ENCODE results near the gene MYL7. TPM values are rescaled to one million over a fixed set of nuclear protein-coding genes. Genes with fewer than 3 reads are reported as not detected.

MYL7 gene
- total RNA-seq, 2 experiments from 2014 or later, result not detected

DNA sequence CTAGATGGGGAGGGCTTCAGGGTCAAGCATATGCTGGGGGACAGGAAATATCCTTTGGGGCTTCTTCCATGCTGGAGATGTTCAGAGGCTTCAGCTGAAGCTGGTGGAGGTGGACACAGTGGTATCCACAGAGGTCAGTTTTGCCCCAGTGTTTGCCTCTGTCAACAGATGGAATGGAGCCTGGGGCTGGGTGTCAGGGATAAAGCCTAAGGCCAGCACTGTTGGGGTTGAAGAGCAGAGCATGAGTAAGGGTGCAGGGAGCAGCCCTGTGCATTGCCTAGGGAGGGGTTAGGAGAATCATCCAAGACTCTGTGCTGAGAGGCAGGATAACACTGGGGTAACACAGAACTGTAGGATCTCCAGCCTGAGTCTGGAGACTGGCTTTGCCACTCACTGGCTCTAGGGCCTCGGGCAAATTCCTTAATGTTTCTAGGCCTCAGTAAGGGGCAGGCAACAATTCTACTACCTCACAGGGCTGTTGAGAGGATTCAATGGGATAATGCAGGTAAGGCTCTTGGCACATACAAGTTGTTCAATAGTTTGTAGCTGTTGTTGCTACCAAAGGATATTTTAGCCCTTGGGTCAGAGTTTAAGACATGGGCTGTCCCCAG is 21.8 kb upstream of the MYL7 start:
- ATAC-seq, result no peak
- no peak overlapping the region for H3K27ac Mint-ChIP-seq

GRCh38 chr7:44162179-44162578 is 21.0 kb upstream of the MYL7 start:
- ChIA-PET CTCF (interaction anchor here (1.9 kb wide), 1 partner anchor 11 kb away, joined by 8 read pairs; no protein-coding TSS in a partner anchor), POLR2A (no interaction called here)
- intact Hi-C loops (cut with DNase I, micrococcal nuclease), result no loop called here
- Mint-ChIP-seq H3K9me3 (ENCODE audit: low read depth) (peaks cover 1% of the 10 kb centered on the region), H3K4me1 (no peaks in the 10 kb centered on the region), H3K36me3 (ENCODE audit: low read depth) (no peaks in the 10 kb centered on the region), H3K4me3 (no peak overlapping the region), H3K27me3 (no peaks in the 10 kb centered on the region), H3K27ac (no peak overlapping the region)
- DNase-seq (no peak), ATAC-seq (no peak)

More for the DNA sequence above, 21.8 kb upstream of the MYL7 start:
- DNase-seq, result no peak
- Mint-ChIP-seq H3K4me3 (no peak overlapping the region), H3K9me3 (ENCODE audit: low read depth) (peaks cover 1% of the 10 kb centered on the region), H3K36me3 (ENCODE audit: low read depth) (no peaks in the 10 kb centered on the region), H3K4me1 (peaks cover 5% of the 10 kb centered on the region), H3K27me3 (no peaks in the 10 kb centered on the region)
- ChIA-PET POLR2A (no interaction called here), CTCF (interaction anchor here (0.9 to 1.9 kb wide), 3 partner anchors 10 to 79 kb away, joined by 3 to 8 read pairs (median 3); no protein-coding TSS in a partner anchor)
- intact Hi-C loops (cut with DNase I, micrococcal nuclease), result no loop called here

GRCh38 chr7:44161371-44161770 is 20.2 kb upstream of the MYL7 start:
- intact Hi-C loops (cut with DNase I, micrococcal nuclease), result no loop called here
- ChIA-PET POLR2A (no interaction called here), CTCF (no interaction called here)
- DNase-seq (no peak), ATAC-seq (no peak)
- Mint-ChIP-seq H3K4me3 (no peak overlapping the region), H3K4me1 (no peaks in the 10 kb centered on the region), H3K36me3 (ENCODE audit: low read depth) (no peaks in the 10 kb centered on the region), H3K27ac (no peak overlapping the region), H3K27me3 (no peaks in the 10 kb centered on the region), H3K9me3 (ENCODE audit: low read depth) (peaks cover 1% of the 10 kb centered on the region)

DNA sequence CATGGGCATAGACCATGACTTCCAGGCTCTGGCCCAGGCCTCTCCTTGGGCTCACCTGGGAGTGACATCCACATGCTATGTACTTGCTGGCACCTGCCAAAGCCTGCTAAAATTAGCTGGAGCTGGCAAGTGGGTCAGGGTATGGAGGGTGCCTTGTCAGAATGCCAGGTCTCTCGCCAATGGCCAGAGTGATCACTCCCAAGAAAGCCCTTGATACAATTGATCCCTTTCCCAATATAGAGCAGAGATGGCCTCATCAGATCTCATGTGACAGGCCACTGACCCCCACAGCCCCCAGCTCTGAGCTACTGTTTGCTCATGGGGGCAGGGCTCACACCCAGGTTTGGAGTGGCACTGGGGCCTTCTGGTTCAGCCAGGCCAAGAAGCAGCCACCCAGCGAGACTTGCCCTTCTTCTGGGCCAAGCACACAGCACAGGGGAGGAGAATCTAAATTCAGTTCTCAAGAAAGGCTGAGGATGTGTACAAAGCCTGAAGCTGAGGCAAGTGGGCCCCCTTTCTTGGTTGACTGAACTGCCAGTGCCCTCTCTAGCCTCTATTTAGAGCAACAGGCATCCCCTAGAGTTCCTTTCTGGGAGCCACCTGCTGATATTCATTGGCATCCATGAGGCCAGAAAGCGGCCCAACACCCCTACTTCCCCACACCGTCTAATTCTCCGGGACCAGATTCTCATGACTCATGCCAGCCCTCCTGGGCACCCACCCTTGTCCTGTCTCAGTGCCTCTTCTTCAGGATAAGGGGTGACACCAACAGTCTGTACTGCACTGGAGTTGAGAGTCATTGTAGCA is 18.9 kb upstream of the MYL7 start:
- H3K27me3 Mint-ChIP-seq, result no peaks in the 10 kb centered on the region
- no peak overlapping the region for H3K4me3 Mint-ChIP-seq
- H3K9me3 Mint-ChIP-seq (ENCODE audit: low read depth), result peaks cover 1% of the 10 kb centered on the region
- H3K36me3 Mint-ChIP-seq (ENCODE audit: low read depth), result no peaks in the 10 kb centered on the region
- intact Hi-C loops (cut with DNase I, micrococcal nuclease), result no loop called here
- DNase-seq, result no peak
- ChIA-PET POLR2A (no interaction called here), CTCF (interaction anchor here (0.6 kb wide), 1 partner anchor 16 kb away, joined by 3 read pairs; no protein-coding TSS in a partner anchor)
- no peak overlapping the region for H3K27ac Mint-ChIP-seq
- ATAC-seq, result no peak
- H3K4me1 Mint-ChIP-seq, result no peaks in the 10 kb centered on the region

- DNase-seq (no peak), ATAC-seq (no peak)
- no peaks in the 10 kb centered on the region for H3K27me3 Mint-ChIP-seq
- H3K4me1 Mint-ChIP-seq, result no peaks in the 10 kb centered on the region
- no peak overlapping the region for H3K27ac Mint-ChIP-seq
- H3K4me3 Mint-ChIP-seq, result no peak overlapping the region
- H3K36me3 Mint-ChIP-seq (ENCODE audit: low read depth), result no peaks in the 10 kb centered on the region
- ChIA-PET POLR2A (no interaction called here), CTCF (interaction anchor here (0.6 kb wide), 1 partner anchor 17 kb away, joined by 3 read pairs; no protein-coding TSS in a partner anchor)
- intact Hi-C loops (cut with DNase I, micrococcal nuclease), result no loop called here
- no peaks in the 10 kb centered on the region for H3K9me3 Mint-ChIP-seq (ENCODE audit: low read depth)
These were observed 17.9 kb upstream of the MYL7 start for GRCh38 chr7:44158873-44159631.

- Mint-ChIP-seq H3K36me3 (ENCODE audit: low read depth) (no peaks in the 10 kb centered on the region), H3K4me3 (no peak overlapping the region), H3K4me1 (no peaks in the 10 kb centered on the region), H3K27me3 (no peaks in the 10 kb centered on the region), H3K9me3 (ENCODE audit: low read depth) (no peaks in the 10 kb centered on the region), H3K27ac (no peak overlapping the region)
- ChIA-PET CTCF (no interaction called here), POLR2A (no interaction called here)
- intact Hi-C loops (cut with DNase I, micrococcal nuclease), result no loop called here
- DNase-seq, result no peak
- ATAC-seq, result no peak
These were observed 17.2 kb upstream of the MYL7 start for GRCh38 chr7:44158096-44158872.

- DNase-seq, result no peak
These were observed 16.3 kb upstream of the MYL7 start for GRCh38 chr7:44157116-44158080.

GRCh38 chr7:44156453-44157010 is 15.4 kb upstream of the MYL7 start:
- DNase-seq (no peak), ATAC-seq (no peak)
- Mint-ChIP-seq H3K4me3 (no peak overlapping the region), H3K27ac (no peak overlapping the region), H3K9me3 (ENCODE audit: low read depth) (no peaks in the 10 kb centered on the region), H3K27me3 (no peaks in the 10 kb centered on the region), H3K4me1 (no peaks in the 10 kb centered on the region), H3K36me3 (ENCODE audit: low read depth) (no peaks in the 10 kb centered on the region)
- POLR2A ChIA-PET, result no interaction called here
- CTCF ChIA-PET, result no interaction called here
- intact Hi-C loops (cut with DNase I, micrococcal nuclease), result no loop called here

More at GRCh38 chr7:44157116-44158080, 16.3 kb upstream of the MYL7 start:
- no peak overlapping the region for H3K27ac Mint-ChIP-seq
- intact Hi-C loops (cut with DNase I, micrococcal nuclease), result no loop called here
- H3K4me3 Mint-ChIP-seq, result no peak overlapping the region
- no peaks in the 10 kb centered on the region for H3K36me3 Mint-ChIP-seq (ENCODE audit: low read depth)
- ChIA-PET CTCF (no interaction called here), POLR2A (interaction anchor here (0.7 kb wide), 1 partner anchor 11 kb away, joined by 5 read pairs; no protein-coding TSS in a partner anchor)
- no peaks in the 10 kb centered on the region for H3K4me1 Mint-ChIP-seq
- no peak for ATAC-seq
- H3K9me3 Mint-ChIP-seq (ENCODE audit: low read depth), result no peaks in the 10 kb centered on the region
- H3K27me3 Mint-ChIP-seq, result no peaks in the 10 kb centered on the region

GRCh38 chr7:44155191-44156185 is 14.4 kb upstream of the MYL7 start:
- no peaks in the 10 kb centered on the region for H3K27me3 Mint-ChIP-seq
- ATAC-seq (no peak), DNase-seq (no peak)
- H3K36me3 Mint-ChIP-seq (ENCODE audit: low read depth), result no peaks in the 10 kb centered on the region
- no peak overlapping the region for H3K27ac Mint-ChIP-seq
- ChIA-PET POLR2A (no interaction called here), CTCF (no interaction called here)
- no peaks in the 10 kb centered on the region for H3K9me3 Mint-ChIP-seq (ENCODE audit: low read depth)
- no peak overlapping the region for H3K4me3 Mint-ChIP-seq
- no peaks in the 10 kb centered on the region for H3K4me1 Mint-ChIP-seq
- intact Hi-C loops (cut with DNase I, micrococcal nuclease), result no loop called here
